Activated T-cell treated with anti-CD3 and anti-CD28 coated beads, Interleukin-2, amount 50 U/mL, for 72 hours (primary cell): ENCODE measurements around the gene IBSP. TPM values are rescaled to one million over a fixed set of nuclear protein-coding genes. Genes with fewer than 3 reads are reported as not detected.

Experiments used
- ATAC-seq, 2 donors: fragments of 150-1000 bp; cut with Tn5 transposase; replicated peaks in 1 of 2; 2 replicates each; pipeline ENCODE4 v1.10.0; 2021; ENCODE audit warnings: moderate library complexity in 2 of 2, mild to moderate bottlenecking in 1 of 2
- DNase-seq, 2 donors: peaks; one replicate each; pipeline ENCODE4 v3.0.0; 2021 to 2022; ENCODE audit warnings: mixed read lengths in 1 of 2
- H3K27ac Mint-ChIP-seq: one replicate; pipeline ENCODE4 v1.8.0; 2022; ENCODE audit warnings: mild to moderate bottlenecking, moderate library complexity, mixed read lengths
- H3K27me3 Mint-ChIP-seq: one replicate; pipeline ENCODE4 v1.8.0; 2022; ENCODE audit warnings: low read depth, mixed read lengths
- H3K36me3 Mint-ChIP-seq, 2 donors: one replicate each; pipeline ENCODE4 v1.8.0; 2022; ENCODE audit warnings: mixed read lengths in 2 of 2, mild to moderate bottlenecking in 1 of 2; ENCODE audit not compliant: insufficient read depth in 2 of 2
- H3K4me1 Mint-ChIP-seq: one replicate; pipeline ENCODE4 v1.8.0; 2022; ENCODE audit warnings: low read depth, mixed read lengths
- H3K4me3 Mint-ChIP-seq, 2 donors: one replicate each; pipeline ENCODE4 v1.8.0; 2022; ENCODE audit warnings: mild to moderate bottlenecking in 2 of 2, mixed read lengths in 2 of 2, moderate library complexity in 2 of 2
- H3K9me3 Mint-ChIP-seq, 2 donors: one replicate each; pipeline ENCODE4 v1.8.0; 2022; ENCODE audit warnings: mixed read lengths in 2 of 2
- total RNA-seq, 2 donors: library from RNA; stranded (reverse); gene quantifications; one replicate each; pipeline ENCODE4 v1.2.3, GENCODE V29; 2022

The IBSP gene
- total RNA-seq, 2 donors from 2014 or later: not detected

GRCh38 chr4:87844452-87844851 lies 45.1 kb downstream of the IBSP start:
- Mint-ChIP-seq H3K9me3 (no peaks in the 10 kb centered on the region), H3K27ac (no peak overlapping the region), H3K4me3 (no peak overlapping the region), H3K27me3 (no peaks in the 10 kb centered on the region), H3K4me1 (peaks cover 10% of the 10 kb centered on the region), H3K36me3 (no peaks in the 10 kb centered on the region)
- DNase-seq: no peak
- ATAC-seq: no peak

GRCh38 chr4:87846226-87846625 lies 46.9 kb downstream of the IBSP start:
- Mint-ChIP-seq H3K4me3 (no peak overlapping the region), H3K9me3 (no peaks in the 10 kb centered on the region), H3K27ac (no peak overlapping the region), H3K27me3 (no peaks in the 10 kb centered on the region), H3K36me3 (no peaks in the 10 kb centered on the region), H3K4me1 (peaks cover 10% of the 10 kb centered on the region)
- no peak for DNase-seq
- no peak for ATAC-seq

DNA sequence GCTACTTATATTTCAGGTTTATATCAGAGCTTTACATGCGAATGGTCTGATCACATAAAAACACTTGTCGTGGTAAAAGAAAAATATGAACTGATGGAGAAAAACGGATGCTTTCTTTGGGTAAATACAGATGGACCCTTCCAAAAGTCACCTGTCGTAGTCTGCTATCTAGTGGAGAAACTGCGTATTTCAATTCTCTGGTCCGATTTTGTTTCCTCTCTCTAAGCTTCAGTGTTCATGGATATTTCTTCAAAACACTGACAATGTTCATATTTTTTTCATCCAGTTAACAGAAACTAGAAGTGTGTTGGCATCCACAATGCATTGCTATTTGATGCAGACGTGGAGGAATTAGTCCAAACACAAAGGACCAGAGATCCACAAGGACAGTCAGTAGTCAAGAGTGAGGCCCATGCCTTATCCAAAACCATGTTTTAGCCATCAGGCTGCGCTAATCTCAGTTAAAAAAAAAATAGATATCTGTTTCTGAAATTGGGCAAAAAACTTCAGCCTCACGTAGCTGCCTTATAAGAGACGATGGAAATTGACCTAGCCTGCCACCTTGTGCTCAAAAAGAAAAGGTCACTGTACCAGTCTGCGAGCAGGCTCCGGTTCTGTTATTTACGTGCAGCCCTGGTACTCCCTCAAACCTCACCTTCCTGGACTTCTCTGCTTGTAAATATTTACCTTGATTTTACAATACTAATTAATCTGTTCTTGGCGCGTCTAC lies 49.4 kb downstream of the IBSP start:
- H3K36me3 Mint-ChIP-seq: no peaks in the 10 kb centered on the region
- peaks cover 3% of the 10 kb centered on the region for H3K27me3 Mint-ChIP-seq
- no peaks in the 10 kb centered on the region for H3K9me3 Mint-ChIP-seq
- H3K27ac Mint-ChIP-seq: no peak overlapping the region
- H3K4me3 Mint-ChIP-seq: peak overlapping the region; percentile 60 to 68
- peaks cover 10% of the 10 kb centered on the region for H3K4me1 Mint-ChIP-seq
- ATAC-seq (peak; percentile 83 to 95), DNase-seq (peak; percentile 33 to 39)

DNA sequence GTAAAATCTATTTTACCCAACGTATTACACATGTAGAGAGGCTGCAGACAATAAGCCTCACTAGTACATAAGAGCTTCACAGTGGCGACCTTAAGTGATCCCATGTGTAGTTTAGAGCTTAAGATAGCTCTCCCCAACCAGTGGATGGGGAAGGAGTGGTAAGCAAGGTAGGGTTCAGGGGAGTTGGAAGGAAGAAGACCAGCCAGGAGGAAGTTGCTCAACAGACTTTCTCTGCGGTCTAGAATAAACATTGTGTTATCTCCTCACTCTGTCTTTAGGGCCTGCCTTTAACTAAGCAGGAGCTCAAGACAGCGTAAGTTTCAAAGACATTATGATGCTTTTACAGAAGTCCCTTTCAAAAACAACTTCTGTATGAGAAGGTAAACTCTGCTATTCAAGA lies 50.3 kb downstream of the IBSP start:
- Mint-ChIP-seq H3K4me3 (no peak overlapping the region), H3K36me3 (no peaks in the 10 kb centered on the region), H3K27ac (no peak overlapping the region), H3K9me3 (no peaks in the 10 kb centered on the region), H3K27me3 (peaks cover 6% of the 10 kb centered on the region), H3K4me1 (peaks cover 10% of the 10 kb centered on the region)
- ATAC-seq (no peak), DNase-seq (no peak)

DNA sequence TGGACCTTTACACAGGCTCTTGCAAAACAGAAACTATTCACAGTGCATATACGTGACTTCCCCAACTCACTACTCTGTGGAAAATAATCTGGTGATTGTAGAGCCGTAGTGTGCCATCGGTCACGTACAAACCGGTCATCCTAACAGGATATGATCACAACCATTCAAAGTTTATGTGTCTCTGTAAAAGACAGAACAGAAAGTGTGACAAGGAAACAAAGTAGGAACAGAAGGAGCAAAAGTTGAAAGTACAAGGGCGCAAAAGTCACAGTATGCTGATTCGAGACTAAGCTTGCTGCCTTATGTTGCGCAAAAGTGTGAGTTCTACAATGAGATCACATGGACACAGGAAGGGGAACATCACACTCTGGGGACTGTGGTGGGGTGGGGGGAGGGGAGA lies 52.0 kb downstream of the IBSP start:
- ATAC-seq (no peak), DNase-seq (no peak)
- H3K4me1 Mint-ChIP-seq: peaks cover 10% of the 10 kb centered on the region
- H3K27me3 Mint-ChIP-seq: peaks cover 13% of the 10 kb centered on the region
- H3K27ac Mint-ChIP-seq: no peak overlapping the region
- no peaks in the 10 kb centered on the region for H3K9me3 Mint-ChIP-seq
- H3K36me3 Mint-ChIP-seq: no peaks in the 10 kb centered on the region
- no peak overlapping the region for H3K4me3 Mint-ChIP-seq

DNA sequence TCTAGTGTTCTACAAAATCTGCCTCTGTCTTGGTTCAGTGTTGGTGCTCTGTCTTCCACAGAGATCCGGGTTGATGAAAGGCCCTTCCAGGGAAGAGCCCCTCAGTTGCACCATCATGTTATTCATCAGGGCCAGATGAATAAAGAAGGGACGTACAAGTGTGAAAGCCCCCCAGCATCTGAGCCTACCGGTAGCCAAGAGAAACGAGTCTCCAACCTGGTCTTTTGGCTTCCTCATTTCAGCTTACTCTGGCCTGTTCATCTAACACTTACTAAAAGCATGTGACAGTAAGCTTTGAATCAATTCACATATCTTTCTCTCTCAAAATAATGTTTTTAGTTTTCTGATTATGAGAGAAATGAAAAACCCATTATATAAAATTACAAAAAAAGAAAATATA lies 52.6 kb downstream of the IBSP start:
- Mint-ChIP-seq H3K27me3 (peaks cover 16% of the 10 kb centered on the region), H3K4me3 (no peak overlapping the region), H3K36me3 (no peaks in the 10 kb centered on the region), H3K9me3 (no peaks in the 10 kb centered on the region), H3K4me1 (peaks cover 10% of the 10 kb centered on the region), H3K27ac (no peak overlapping the region)
- no peak for DNase-seq
- ATAC-seq: no peak

DNA sequence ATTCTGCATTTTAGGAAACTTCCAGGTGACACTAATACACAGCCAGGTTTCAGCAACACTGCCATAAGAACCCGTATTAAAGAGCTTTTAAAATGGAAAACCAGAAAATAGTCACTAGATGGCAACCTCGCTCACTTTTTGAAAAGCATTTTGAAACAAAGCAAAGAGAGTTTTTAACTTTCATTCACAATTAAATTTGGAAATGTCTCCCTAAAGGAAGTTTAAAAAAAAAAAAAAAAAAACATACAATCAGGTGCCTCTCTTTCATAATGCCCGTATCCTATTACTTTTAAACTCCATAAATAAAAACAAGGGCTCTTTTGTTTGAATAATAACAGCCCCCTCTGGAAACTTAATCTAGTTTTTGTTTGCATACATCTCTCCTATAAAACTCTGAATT lies 53.8 kb downstream of the IBSP start:
- ATAC-seq (no peak), DNase-seq (no peak)
- H3K27ac Mint-ChIP-seq: no peak overlapping the region
- peaks cover 10% of the 10 kb centered on the region for H3K4me1 Mint-ChIP-seq
- H3K36me3 Mint-ChIP-seq: no peaks in the 10 kb centered on the region
- no peaks in the 10 kb centered on the region for H3K9me3 Mint-ChIP-seq
- H3K4me3 Mint-ChIP-seq: no peak overlapping the region
- peaks cover 22% of the 10 kb centered on the region for H3K27me3 Mint-ChIP-seq

GRCh38 chr4:87853891-87854290 lies 54.5 kb downstream of the IBSP start:
- Mint-ChIP-seq H3K36me3 (no peaks in the 10 kb centered on the region), H3K4me3 (no peak overlapping the region), H3K4me1 (peaks cover 6% of the 10 kb centered on the region), H3K27ac (no peak overlapping the region), H3K27me3 (peaks cover 29% of the 10 kb centered on the region), H3K9me3 (no peaks in the 10 kb centered on the region)
- DNase-seq (no peak), ATAC-seq (no peak)

DNA sequence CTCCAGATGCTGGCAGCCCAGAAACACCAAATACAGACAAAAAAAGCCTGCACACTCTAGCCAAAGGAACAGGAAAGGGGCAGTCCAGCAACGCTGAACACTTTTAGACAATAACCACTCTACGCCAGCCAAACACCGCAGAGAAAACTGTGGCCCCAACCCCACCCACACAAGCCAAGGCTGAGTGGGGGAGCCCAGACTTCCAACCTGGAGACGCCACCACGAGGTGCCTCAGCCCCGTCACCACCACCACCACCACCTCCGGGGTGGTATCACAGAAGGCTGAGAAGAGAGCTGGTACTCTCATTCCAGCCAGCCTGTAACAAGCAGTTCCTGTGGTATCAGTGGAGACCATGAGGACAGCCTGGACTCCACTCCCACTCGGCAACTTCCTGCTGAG lies 56.2 kb downstream of the IBSP start:
- no peak overlapping the region for H3K4me3 Mint-ChIP-seq
- H3K4me1 Mint-ChIP-seq: no peaks in the 10 kb centered on the region
- H3K27ac Mint-ChIP-seq: no peak overlapping the region
- H3K27me3 Mint-ChIP-seq: peaks cover 36% of the 10 kb centered on the region
- no peaks in the 10 kb centered on the region for H3K36me3 Mint-ChIP-seq
- ATAC-seq: peak in 1 of 2 donors; percentile 15
- no peaks in the 10 kb centered on the region for H3K9me3 Mint-ChIP-seq
- no peak for DNase-seq

GRCh38 chr4:87856816-87857215 lies 57.5 kb downstream of the IBSP start:
- H3K4me1 Mint-ChIP-seq: no peaks in the 10 kb centered on the region
- H3K27ac Mint-ChIP-seq: no peak overlapping the region
- no peaks in the 10 kb centered on the region for H3K36me3 Mint-ChIP-seq
- H3K9me3 Mint-ChIP-seq: no peaks in the 10 kb centered on the region
- ATAC-seq (no peak), DNase-seq (no peak)
- no peak overlapping the region for H3K4me3 Mint-ChIP-seq
- H3K27me3 Mint-ChIP-seq: peaks cover 36% of the 10 kb centered on the region

DNA sequence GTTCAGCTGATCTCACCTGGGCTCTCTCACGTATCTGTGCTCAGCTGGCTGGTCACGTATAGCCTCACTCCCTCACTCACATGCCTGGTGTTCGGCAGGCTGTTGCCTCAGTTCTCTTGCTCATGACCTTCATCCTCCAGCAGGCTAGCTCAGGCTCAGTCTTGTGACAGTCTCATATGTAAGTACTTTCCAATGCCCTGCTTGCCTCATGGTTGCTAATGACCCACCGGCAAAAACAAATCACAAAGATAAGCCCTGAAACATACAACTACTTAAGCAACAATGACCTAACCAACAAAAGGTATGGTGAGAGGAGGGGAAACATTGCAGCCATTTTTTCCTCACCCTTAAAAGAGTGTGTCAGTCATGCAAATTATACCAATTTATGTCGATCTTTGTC lies 58.4 kb downstream of the IBSP start:
- peaks cover 36% of the 10 kb centered on the region for H3K27me3 Mint-ChIP-seq
- ATAC-seq (no peak), DNase-seq (no peak)
- no peaks in the 10 kb centered on the region for H3K9me3 Mint-ChIP-seq
- no peak overlapping the region for H3K27ac Mint-ChIP-seq
- no peaks in the 10 kb centered on the region for H3K4me1 Mint-ChIP-seq
- no peaks in the 10 kb centered on the region for H3K36me3 Mint-ChIP-seq
- H3K4me3 Mint-ChIP-seq: no peak overlapping the region

Other genes starting within 250 kb of the IBSP start
- gene DSPP, start 191.0 kb upstream of the IBSP start, total RNA-seq: not detected
- not detected for gene DMP1, start 149.3 kb upstream of the IBSP start, total RNA-seq
- gene MEPE, start 33.4 kb downstream of the IBSP start, total RNA-seq: not detected
- gene SPP1, start 176.2 kb downstream of the IBSP start, total RNA-seq: under 1 TPM in 1 of 2 donors, not detected in 1; 0.19 TPM
- 1 to 10 TPM; 7.3 to 9.1 TPM for gene PKD2, start 208.1 kb downstream of the IBSP start, total RNA-seq